CD4-positive, alpha-beta T cell treated with Interleukin-12 subunit alpha and Interleukin-12 subunit beta, for 1 hour (primary cell): ENCODE measurements around the gene NPAT.
"Not testable (repeated sequence)": the region's sequence is repeated elsewhere in the genome, so short reads cannot be mapped to it uniquely, and the experiment has no call there.

ENCODE experiments used
- DNase-seq: peaks from one replicate; pipeline ENCODE4 v3.0.0-alpha.2; 2020

The NPAT gene

DNA sequence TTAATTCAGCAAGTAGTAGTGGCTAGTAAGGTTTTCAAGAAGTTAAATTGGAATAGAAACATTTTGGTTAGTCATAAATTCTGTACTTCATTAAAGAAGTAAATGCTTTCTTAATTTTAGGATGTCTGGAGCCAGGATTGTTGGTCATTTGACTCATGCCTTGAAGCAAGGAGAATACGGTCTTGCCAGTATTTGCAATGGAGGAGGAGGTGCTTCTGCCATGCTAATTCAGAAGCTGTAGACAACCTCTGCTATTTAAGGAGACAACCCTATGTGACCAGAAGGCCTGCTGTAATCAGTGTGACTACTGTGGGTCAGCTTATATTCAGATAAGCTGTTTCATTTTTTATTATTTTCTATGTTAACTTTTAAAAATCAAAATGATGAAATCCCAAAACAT lies 75.3 kb downstream of the NPAT start:
- DNase-seq, result no peak

DNA sequence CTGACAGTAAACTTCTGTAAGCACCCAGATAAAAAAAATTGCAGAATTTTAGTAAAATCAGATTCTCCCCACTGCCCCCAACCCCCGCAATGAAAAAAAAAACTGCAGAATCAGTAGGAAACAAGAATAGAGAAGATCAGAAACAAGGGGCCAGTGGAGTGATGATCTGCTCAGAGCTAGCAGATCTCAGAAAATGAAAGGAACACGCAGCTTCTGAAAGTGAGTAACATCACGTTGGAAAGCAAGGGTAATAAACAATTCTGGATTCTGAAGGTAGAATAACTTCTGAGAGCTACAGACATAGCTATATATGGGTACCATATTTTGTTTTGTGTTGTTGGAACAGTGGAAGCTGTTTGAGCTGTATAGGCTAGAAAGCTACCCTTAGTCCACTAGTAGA lies 77.8 kb downstream of the NPAT start:
- DNase-seq, result no peak

DNA sequence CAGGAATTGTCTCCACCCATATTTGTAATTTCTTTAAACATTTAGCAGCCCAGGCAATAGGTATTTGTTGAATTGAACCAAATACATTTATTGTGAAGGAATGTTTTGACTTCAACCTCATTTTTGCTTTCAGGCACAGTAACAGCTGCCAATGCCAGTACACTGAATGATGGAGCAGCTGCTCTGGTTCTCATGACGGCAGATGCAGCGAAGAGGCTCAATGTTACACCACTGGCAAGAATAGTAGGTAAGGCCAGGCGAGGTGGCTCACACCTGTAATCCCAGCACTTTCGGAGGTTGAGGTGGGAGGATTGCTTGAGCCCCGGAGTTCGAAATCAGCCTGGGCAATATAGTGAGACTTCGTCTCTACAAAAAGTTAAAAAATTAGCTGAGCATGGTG lies 80.1 kb downstream of the NPAT start:
- no peak for DNase-seq

DNA sequence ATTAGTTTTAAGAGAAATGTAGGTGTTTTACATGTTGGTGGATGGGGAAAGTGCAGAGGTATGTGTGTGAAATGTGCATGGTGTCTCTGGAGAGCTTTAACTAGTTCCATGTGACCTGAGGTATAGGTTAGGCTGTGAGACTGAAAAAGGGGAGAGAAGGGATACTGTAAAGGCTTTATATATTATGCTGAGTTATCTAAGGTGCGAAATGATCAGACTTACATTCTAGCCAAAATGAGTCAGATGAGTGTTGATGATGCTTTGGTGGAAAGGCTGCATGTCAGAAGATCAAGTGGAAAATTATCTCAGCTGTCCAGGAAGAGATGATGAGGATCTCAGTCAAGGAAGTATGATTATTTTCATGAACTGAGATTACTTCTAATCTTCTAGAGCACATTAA lies 85.2 kb downstream of the NPAT start:
- no peak for DNase-seq

DNA sequence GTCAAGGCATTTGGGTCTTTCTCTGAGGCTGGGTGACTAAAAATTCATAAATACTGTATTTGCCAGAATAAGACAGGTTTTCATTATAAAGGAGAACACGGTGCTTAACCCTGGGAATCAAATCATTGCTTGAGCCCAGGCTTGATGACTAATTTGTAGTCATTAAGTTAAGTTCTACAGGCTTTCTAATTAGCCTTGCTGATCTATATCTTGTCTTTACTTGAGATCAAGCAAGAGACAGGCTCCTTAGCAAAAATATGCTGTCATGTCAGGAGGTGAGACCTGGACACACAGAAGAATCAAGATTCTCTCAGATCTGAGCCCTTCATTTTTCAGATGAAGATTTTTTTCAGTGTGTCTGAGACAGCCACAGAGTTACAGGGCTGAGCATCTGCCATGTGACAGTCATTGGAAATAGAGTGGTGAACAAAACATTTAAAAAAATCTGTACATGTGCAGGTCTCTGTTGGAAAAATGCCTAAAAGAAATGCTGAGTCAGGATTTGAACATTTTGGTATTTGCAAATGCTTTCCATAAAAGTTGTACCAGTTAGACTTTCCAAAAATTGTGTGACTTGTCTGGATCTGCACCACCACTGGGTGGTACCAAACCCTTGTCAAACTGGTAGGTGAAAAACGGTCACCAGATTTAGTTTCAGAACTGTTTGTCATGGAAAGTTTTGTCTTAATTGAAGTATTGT lies 86.4 kb downstream of the NPAT start:
- DNase-seq, result peak; percentile 31

DNA sequence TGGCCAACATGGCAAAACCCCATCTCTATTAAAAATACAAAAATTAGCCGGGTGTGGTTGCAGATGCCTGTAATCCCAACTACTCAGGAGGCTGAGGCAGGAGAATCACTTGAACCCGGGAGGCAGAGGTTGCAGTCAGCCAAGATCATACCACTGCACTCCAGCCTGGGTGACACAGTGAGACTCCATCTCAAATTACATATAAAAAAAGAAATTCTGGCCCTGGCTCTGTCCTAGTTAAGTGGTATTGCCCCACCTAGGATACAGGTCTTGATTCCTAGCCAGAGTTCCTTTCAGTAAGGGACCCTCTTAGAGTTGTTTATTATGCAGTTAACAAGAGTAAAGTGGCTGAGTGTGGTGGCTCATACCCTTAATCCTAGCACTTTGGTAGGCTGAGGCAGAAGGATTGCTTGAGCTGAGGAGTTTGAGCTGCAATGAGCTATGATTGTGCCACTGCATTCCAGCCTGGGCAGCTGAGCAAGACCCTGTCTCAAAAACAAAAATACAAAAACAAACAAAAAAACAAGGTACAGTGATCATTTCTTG lies 89.4 kb downstream of the NPAT start:
- DNase-seq, result not testable (repeated sequence)

DNA sequence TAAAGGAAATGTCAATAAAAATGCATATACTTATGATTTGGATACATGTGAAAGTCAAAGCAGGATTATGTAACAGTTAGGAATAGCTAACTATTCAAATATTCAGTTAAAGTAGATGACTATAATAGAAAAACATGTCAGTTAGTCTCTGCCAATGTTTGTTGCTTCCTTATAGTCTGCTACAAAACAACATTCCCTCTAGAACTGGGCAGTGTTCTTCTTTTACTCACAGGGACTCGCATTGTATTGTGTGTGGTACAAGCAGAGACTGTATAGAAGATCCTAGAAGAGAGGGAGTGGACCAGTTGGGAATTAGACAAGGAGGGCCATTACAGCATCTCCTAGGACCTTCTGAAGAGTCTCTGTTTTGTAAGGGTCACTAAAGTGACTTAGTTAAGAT lies 90.4 kb downstream of the NPAT start:
- no peak for DNase-seq

DNA sequence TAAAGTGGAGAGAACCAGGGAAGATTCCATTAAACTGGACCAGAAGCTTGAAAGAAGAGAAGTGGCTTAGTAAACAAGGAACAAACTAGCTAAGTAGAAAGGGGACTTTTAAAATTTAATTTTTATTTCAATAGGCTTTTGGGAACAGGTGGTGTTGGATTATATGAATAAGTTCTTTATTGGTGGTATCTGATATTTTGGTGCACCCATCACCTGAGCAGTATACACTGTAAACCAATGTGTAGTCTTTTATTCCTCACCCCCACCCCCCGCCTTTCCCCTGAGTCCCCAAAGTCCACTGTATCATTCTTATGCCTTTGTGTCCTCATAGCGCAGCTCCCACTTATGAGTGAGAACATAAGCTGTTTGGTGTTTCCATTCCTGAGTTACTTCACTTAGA lies 93.7 kb downstream of the NPAT start:
- DNase-seq, result no peak

DNA sequence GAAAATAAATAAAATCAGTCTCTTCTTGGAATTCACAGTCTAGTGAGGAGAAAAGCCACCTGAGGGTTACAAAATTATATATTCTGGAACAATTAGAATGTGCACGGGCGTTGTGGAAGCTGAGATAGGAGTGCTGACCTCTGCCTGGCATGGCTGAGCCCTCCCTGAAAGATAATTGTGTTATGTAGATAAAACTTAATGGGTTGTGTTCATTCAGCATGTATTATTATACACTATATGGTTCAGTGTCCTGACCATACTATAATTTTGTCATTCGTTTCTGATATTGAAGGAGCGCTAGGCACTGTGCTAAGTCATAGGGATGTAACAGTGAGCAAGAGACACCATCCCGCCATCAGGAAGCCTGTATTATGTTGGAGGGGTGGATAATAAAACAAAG lies 97.3 kb downstream of the NPAT start:
- no peak for DNase-seq

DNA sequence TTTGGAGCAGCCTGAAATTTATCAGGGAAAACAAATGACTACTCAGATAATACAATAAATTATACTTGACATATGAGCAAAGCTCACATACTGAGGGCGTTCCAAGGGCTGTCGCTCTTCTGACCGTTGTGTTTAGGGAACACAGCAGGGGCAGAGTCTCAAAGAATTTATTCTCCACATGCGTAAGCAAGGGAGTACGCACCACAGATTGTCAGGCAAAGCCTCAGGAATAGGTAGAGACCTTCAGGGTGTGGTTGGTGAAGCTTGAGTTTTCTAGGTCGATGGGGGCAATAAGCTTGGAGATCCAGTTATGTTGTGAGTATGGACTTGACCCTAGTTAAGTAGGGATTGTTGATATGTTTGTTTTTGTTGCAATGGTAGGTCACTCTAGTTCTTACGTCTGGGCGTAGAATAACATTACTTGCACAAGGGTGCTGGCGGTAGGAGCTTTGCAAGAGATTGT lies 100.2 kb downstream of the NPAT start:
- DNase-seq, result no peak

DNA sequence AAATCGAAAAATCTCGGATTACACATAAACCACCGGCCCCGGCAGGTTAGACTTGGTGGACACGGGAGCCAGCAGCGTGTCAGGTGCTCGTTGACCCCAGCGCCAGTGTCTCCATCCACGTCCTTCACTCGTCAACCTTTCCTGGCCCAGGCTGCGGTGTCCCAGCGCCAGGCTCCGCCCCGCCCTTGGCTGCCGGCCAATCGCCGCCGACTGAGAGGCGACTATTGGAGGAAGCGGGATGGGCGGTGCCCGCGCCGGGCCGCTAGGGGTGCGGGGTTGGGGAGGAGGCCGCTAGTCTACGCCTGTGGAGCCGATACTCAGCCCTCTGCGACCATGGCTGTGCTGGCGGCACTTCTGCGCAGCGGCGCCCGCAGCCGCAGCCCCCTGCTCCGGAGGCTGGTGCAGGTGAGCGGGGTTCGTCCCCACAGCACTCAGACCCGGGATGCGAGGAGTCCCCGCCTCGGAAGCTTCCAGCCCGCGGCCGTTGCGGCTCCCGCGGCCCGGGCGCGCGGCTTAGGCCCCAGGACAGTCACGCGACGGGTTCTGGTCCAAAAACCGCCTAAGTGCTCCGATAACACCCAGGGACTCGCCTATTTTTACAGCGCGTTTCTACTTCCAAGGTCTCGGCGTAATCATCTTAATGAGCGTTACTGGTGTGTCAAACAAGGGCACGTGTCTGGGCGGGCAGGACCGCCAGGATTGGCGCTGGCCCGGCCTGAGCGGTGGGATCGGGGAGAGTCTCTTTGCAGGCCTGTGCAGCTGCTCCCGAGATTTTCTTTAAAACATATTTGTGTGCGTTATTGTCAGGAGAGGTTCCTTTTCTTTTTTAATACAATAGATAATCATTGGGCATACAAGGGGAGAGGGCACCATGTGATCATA lies 100.9 kb downstream of the NPAT start, which contains the start of gene ACAT1:
TSS of gene ACAT1 (plus strand) at position 294 of the 882 bp plus-strand sequence. CDS start at position 334, 40 bp downstream.
- DNase-seq, result peak; percentile 94

DNA sequence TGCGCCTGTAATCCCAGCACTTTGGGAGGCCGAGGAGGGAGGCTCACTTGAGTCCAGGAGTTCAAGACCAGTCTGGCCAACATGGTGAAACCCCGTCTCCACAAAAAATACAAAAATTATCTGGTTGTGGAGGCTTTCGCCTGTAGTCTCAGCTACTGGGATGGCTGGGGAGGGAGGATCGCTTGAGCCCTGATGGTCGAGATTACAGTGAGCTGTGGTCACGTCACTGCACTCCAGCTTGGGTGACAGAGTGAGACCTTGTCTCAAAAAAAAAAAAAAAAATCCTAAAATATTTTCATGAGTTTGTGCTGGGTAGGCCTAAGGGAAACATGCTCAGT lies 101.5 kb downstream of the NPAT start:
- DNase-seq, result not testable (repeated sequence)

DNA sequence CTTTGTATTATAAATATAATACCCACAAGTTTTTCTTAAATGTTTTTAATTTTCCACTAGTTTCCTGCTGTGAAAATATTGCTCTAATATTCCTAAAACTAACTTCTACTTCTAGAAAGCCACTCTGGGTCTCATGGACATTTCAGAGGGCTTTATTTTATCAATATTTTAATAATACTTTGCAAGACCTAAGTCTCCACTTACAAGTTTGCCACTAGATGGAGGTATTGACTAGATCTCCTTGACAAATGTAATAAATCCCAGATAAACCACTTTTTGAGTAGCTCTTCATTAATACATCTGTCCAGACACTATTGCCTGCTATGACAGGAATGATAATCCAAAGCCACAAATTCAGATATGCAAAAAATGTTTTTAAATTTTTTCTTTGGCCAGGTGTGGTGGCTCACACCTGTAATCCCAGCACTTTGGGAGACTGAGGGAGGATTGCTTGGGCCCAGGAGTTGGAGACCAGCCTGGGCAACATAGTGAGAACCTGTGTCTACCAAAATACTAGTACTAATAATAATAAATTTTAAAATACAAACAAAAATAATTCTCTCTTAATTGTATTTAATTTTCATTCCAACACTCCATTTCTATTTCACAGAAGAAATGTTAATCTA lies 104.6 kb downstream of the NPAT start:
- peak; percentile 46 for DNase-seq

DNA sequence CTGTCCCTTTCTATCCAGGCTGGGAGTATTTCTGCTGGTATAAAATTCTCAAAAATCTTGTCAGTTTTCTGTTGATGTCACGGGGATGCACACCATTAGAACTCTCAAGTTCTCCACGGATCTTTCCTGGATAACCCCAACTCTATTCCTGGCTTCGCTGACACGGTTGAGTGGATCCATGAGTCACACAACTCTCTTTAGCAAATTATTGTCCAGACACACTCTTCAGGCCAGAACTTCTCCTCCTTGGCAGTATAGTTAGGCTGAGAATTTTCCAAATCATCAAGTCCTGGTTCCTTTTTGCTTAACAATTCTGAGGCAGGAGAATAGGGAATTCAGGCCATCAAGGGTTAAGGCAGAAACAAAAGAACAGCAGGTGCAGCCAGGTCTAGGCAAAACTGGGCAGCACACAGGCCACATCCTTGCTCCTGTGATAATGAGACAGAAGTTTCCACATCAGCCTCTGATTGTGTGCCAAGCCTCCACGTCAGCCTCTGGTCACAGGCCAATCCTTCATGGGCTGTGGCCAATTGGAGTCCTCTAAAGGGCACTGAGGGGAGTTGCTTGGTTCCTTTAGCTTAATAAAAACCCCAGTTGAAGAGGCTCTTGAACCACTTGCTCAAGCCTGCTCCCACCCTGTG lies 106.8 kb downstream of the NPAT start:
- no peak for DNase-seq

DNA sequence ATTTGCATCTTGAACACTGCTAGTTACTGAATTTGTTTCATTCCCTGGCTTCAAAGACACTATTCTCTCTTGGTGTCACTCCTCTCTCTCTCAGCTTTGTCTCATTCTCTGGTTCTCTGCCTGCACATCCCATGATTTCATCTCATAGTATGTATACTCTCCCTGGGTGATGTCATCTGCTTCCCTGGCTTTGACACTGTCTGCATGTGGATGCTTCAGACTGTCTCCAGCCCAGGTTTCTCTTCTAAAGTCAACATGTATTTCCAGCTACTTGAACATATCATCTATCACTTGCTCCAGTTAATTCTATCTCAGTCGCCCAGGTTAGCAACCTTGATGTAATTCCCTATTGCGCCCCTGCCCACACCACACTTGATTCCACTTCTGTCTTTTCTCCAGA lies 110.4 kb downstream of the NPAT start:
- DNase-seq, result no peak

DNA sequence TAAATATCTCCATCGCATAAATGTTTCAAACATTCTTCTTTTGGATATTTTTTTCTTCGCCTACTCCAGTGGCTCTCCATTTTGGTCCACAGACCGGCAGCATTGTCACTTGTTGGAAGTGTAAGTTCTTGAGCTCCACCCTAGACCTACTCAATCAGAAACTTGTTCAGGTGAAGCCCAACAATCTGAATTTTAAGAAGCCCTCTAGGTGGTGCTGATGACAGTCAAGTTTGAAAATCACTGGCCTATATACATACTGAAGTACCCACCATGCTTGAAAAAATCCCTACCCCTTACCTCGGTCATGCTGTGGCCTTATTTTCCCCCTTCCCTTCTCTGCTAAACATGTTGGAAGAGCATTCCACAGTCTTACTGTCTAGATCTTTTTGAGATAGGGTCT lies 111.3 kb downstream of the NPAT start:
- DNase-seq, result no peak
